ENCODE results near the gene CNN2.

The CNN2 gene

DNA sequence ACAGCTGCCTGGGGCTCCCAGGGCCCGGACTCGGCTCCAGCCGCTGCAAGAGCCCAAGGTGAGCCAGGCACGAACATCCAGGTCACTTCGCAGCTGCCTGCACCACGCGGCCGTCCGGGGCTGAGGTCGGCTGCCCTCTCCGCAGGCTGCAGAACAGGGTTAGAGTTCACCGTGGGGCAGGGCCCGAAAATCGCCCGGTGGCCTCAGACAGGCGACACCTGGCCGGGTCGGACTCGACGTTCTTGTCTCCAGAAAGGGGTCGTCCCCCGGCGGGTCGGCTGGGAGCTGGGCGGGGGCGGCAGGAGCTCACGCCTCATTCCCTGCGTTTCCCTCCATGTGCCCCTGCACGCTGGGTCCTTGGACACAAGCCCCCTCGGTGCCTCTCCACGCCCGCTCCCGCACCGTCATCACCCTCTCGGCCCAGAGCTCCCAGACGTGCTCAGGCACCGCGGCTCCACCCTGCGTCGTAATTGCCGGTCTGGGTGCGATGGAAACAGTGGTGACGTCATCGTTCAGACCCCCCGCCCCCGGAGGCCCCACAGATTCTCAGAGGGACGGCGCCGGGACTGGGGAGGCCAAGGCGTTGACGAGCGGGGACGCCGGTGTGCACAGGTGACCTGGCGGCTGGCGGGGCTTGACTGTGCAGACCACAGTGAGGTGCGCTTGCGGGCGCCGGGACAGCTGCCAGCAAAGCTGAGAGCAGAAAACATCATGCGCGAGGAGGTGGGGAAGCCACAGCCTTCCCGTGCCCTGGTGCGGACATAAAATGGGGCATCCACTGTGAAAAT, 30.2 kb upstream of the CNN2 start:
- DNase-seq, result peak in 3 of 4 experiments; percentile 35 to 63 (median 49)

DNA sequence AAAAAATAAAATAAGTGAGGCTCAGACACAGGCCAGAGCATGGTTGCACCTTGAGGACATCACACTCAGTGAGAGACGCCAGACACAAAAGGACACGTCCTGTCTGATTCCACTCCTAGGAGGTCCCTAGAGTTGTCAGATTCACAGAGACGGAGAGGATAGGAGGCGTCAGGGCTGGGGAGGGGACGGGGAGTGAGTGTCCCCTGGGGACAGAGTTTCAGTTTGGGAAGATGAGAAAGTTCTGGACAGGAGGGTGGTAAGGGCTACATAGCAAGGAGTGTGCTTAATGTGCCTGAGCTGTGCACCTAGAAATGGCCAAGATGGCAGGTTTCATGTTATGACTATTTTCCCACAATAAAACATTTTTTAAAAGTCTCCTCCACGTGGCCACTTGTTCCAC, 28.3 kb upstream of the CNN2 start:
- no peak for DNase-seq

DNA sequence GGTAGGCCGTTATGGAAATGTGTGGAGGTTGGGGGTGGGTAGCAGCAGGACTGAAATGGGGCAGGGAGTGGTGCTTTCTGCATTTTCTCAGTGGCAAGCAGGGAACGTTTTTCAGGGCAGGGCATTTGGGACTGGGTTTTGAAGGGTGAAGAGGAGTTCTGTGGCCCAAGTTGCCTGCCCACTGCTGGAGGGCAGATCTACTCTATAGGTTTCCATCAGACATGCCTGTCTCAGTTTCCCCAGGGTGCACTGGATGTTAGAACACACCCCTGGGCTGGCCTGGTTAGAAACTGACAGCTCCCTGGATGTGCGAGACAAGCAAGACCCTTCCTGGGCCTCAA, 27.1 kb upstream of the CNN2 start:
- DNase-seq, result no peak

DNA sequence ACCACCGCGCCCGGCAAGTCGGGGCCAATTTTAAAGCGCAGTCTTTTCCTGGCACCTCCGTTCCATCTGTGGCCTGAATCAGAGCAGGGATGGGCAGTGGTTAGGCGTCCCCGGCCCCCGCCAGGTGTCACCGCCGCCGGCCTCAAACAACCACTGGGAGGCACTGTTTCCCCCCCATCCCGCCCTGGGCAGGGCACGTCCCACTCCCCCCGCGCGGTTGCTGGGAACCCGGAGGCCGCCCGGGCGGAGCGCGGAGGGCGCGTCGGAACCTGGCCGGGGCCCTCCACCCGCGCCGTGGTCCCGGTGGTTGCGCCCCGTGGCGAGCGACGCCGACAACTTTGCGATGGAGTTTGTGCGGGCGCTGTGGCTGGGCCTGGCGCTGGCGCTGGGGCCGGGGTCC, 26.3 kb upstream of the CNN2 start, which contains the start of gene GRIN3B:
Gene GRIN3B (plus strand): TSS at position 325 of the 400 bp plus-strand sequence. CDS start 19 bp downstream, at position 344.
- DNase-seq, result peak; percentile 20 to 59 (median 29)

DNA sequence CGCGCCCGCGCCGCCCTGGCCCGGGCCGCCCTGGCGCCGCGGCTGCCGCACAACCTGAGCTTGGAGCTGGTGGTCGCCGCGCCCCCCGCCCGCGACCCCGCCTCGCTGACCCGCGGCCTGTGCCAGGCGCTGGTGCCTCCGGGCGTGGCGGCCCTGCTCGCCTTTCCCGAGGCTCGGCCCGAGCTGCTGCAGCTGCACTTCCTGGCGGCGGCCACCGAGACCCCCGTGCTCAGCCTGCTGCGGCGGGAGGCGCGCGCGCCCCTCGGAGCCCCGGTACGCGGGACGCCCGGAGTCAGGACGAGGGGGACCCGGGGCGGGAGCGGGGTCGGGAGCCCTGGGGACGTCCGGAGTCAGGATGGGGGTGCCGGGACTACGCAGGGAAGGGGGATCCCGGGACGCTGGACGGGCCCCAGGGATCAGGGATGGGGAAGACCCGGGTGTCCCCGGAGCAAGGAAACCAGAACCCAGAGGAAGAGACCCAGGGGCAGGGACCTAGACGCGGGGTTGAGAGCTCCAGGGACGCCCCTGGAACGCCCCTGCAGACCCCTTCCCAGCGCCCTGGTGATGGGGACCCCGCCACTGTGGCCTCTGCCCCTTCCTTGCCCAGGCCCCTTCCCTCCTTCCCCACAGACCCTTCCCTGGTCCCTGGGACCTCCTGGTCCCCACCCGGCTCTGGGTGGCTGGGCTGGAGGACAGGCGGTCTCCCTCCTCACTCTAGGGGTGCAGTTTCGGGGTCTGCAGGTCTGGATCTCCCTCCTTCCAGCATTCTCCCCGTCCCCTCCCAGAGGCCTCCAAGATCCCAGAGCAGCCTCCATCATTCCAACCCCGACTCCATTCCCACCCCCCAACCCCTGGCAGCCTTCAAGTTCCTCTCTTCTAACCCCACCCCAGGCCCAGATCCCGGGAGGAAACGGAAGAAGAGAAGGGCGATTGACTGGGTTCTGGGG, 25.5 kb upstream of the CNN2 start:
- DNase-seq, result no peak

DNA sequence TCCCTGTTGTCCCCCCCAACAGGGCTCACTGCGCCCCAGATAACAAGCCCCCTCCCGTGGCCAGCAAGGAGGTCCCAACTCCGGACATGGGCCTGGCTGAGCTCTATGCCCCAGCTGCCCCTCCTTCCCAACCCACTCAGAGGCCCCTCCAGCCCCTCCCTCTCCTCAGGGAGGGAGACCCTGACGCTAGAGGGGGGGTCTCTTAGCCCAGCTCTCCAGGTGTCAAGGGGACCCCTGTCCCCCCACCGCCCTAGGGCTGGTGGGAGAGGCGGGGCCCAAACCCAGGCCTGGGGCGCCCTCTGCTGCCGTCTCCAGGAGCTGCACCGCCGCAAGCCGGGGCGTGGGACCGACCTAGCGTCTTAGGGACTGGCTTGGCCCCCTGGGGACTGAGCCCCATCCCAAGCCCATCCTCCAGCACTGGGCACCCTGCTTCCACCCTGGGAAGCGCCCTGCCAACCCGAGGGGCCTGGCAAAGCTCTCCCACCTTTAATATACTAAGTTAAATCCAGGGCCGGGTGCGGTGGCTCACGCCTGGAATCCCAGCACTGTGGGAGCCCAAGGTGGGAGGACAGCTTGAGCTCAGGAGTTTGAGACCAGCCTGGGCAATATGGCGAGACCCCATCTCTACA, 24.8 kb upstream of the CNN2 start:
- DNase-seq, result peak; percentile 37 to 69 (median 64)

DNA sequence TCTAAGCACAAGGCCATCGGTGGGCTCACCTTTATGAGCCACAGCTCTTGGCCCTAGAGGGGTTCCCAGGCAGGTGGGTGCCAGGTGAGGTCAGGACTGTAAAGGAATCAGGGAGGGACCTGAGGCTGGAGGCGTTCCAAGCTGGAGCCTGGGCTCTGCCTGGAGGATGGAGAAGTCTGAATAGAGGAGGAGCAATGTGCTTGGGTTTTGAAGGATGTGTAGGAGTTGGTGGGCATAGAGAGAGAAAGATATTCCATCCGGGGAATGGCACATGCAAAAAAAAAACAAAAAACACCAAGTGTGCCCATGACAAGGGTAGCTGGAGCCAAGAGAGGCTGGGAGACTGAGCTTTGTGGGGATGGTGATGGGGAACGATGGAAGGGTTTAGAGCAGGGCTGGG, 23.8 kb upstream of the CNN2 start:
- DNase-seq, result no peak

DNA sequence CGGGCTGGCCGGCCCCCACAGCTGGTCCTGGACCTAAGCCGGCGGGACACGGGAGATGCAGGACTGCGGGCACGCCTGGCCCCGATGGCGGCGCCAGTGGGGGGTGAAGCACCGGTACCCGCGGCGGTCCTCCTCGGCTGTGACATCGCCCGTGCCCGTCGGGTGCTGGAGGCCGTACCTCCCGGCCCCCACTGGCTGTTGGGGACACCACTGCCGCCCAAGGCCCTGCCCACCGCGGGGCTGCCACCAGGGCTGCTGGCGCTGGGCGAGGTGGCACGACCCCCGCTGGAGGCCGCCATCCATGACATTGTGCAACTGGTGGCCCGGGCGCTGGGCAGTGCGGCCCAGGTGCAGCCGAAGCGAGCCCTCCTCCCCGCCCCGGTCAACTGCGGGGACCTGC, 23.1 kb upstream of the CNN2 start:
- no peak for DNase-seq

DNA sequence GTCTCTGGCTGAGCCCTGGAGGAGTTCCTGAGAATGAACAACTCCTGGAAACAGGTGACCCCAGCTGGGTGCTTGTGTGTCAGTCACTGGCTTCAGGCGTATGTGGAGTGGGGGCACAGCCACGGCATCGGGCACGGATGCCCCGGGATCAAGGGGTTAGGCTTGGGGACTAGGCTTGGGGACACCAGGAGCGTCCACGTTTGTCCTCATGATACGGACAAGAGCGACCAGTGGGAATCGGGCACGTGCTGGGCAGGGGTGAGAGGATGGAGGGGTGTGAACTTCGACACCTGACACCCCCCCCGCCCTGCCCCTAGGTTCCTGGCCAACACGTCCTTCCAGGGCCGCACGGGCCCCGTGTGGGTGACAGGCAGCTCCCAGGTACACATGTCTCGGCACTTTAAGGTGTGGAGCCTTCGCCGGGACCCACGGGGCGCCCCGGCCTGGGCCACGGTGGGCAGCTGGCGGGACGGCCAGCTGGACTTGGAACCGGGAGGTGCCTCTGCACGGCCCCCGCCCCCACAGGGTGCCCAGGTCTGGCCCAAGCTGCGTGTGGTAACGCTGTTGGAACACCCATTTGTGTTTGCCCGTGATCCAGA, 22.1 kb upstream of the CNN2 start:
- no peak for DNase-seq

DNA sequence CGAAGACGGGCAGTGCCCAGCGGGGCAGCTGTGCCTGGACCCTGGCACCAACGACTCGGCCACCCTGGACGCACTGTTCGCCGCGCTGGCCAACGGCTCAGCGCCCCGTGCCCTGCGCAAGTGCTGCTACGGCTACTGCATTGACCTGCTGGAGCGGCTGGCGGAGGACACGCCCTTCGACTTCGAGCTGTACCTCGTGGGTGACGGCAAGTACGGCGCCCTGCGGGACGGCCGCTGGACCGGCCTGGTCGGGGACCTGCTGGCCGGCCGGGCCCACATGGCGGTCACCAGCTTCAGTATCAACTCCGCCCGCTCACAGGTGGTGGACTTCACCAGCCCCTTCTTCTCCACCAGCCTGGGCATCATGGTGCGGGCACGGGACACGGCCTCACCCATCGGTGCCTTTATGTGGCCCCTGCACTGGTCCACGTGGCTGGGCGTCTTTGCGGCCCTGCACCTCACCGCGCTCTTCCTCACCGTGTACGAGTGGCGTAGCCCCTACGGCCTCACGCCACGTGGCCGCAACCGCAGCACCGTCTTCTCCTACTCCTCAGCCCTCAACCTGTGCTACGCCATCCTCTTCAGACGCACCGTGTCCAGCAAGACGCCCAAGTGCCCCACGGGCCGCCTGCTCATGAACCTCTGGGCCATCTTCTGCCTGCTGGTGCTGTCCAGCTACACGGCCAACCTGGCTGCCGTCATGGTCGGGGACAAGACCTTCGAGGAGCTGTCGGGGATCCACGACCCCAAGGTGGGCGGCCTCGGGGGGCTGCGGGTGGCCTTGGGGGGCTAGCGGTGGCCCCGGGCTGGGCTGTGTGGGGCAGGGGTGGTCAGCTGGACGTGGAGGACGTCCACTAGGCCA, 21.4 kb upstream of the CNN2 start:
- no peak for DNase-seq

DNA sequence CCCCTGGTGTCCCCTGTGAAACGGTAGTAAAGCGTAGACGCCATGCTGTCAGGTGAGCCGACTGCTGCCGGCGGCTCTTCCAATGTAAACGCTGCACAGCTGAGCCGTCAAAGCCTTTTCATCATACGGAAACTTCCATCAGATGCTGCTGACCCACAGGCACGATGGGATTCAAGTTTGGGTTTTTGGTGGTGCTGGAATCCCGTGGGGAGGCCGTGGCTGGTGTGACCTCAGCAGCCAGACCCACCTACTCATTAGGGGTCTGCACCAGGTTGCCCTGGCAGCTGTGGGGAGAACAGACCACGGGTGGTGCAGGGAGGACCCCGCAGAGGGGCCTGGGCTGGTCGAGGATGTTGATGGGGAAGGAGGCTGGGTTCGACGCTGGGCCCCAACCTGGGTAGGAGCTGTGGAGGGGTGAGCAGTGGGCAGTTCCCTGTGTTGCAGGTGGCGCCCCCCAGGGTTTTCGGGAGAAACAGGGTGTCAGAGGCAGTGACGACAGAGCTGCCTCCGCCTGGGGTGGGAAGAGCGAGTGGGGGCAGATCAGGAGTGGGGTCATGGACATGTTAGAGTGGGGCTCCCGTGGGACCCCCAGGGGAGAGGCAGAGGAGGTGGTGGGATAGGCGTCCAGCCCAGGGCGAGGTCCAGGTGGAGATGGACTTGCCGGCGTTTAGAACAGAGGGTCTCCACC, 19.6 kb upstream of the CNN2 start:
- DNase-seq, result no peak

DNA sequence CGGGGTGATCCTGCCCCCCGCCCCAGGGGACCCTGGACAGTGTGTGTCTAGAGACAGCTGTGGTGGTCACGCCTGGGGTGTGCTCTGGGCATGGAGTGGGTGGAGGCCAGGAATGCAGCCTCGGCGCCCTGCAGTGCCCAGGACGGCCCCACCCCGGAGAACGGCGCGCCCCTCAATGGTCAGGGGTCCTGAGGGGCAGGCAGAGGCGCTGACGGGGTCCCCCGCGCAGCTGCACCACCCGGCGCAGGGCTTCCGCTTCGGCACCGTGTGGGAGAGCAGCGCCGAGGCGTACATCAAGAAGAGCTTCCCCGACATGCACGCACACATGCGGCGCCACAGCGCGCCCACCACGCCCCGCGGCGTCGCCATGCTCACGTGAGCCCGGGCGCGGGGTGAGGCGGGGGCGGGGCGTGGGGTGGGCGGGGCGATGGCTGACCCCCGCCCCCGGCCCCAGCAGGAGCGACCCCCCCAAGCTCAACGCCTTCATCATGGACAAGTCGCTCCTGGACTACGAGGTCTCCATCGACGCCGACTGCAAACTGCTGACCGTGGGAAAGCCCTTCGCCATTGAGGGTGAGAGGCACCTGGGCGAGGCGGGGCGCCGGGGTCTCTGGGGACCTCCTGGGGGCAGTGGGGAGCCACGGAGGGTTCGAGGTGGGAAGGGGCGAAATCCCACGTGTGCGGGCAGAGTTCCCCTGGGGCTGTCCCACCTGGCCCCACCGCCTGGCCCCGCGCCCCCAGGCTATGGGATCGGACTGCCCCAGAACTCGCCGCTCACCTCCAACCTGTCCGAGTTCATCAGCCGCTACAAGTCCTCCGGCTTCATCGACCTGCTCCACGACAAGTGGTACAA, 18.8 kb upstream of the CNN2 start:
- DNase-seq, result no peak

DNA sequence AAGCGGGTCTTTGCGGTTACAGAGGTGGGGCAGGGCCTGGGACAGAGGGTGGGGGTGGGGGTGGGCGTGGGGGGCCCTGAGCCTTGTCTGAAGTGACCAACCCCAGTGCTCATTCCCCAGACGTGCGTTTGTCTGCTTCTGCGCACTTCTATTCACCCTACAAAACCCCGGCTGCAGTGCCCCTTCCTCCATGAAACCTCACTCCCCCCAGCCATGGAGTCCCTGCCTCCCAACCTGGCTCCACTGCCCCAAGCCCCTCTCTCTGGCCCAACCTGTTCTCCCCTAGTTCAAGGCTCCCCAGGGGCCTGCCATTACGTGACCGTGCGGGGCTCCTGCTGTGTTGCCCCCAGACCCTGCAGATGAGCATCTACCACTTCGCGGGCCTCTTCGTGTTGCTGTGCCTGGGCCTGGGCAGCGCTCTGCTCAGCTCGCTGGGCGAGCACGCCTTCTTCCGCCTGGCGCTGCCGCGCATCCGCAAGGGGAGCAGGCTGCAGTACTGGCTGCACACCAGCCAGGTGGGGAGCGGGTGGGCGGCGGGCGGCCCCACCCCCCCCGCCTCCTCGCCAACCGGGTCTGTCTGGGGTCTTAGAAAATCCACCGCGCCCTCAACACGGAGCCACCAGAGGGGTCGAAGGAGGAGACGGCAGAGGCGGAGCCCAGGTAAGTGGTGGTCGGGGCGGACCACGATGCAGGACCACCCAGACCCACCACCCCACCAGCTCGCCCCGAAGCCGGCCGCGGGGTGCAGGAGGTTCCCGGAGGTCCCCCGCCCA, 18.0 kb upstream of the CNN2 start:
- no peak for DNase-seq

DNA sequence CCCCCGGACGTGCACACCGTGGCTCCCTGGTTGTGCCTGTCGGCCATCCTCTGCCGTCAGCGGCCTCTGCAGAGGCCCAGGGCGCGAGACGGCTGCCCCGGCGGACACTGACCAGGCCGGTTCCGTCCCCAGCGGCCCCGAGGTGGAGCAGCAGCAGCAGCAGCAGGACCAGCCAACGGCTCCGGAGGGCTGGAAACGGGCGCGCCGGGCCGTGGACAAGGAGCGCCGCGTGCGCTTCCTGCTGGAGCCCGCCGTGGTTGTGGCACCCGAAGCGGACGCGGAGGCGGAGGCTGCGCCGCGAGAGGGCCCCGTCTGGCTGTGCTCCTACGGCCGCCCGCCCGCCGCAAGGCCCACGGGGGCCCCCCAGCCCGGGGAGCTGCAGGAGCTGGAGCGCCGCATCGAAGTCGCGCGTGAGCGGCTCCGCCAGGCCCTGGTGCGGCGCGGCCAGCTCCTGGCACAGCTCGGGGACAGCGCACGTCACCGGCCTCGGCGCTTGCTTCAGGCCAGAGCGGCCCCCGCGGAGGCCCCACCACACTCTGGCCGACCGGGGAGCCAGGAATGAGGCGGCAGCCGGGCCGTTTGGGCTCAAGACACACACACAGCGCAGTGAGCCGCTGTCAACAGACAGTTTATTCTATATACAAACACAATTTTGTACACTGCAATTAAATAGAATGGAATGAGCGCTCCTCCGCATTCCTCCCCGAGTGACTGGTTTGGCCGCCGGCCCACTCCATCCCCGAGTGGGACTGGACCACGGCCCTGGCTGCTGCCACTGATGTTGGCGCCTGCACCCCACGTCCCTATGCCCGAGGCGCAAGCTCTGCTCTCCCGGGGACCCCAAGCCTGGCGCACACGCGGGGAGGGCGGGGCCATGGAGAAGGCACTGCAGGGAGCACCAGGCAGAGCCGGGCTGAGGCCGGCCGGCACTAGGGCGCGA, 17.1 kb upstream of the CNN2 start:
- no peak for DNase-seq

DNA sequence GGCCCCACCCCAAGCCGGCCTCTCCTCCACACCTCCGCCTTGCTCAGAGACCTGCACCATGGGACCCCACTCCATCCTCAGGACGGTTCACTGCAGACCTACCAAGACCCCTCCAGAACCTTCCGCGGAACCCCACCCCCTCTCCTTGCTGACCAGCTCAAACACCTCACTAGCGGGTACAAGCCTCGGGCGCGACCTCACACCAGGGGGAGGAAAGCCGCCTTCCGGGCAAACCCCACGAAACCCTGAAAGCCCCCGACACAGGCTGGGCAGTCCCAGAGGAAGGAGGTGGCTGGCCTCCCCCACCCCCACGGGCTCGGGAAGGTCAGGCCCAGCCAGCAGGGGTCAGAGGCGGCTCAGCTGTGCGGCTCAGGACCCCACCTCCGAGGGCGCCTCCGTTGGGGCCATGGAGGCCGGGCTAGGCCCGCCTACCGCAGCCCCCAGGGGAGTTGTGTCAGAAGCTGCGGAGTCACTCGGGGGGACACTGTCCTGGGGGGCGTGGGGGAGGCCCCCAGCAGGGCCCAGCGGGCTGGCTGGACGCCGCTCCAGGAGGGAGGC, 16.3 kb upstream of the CNN2 start:
- DNase-seq, result no peak

DNA sequence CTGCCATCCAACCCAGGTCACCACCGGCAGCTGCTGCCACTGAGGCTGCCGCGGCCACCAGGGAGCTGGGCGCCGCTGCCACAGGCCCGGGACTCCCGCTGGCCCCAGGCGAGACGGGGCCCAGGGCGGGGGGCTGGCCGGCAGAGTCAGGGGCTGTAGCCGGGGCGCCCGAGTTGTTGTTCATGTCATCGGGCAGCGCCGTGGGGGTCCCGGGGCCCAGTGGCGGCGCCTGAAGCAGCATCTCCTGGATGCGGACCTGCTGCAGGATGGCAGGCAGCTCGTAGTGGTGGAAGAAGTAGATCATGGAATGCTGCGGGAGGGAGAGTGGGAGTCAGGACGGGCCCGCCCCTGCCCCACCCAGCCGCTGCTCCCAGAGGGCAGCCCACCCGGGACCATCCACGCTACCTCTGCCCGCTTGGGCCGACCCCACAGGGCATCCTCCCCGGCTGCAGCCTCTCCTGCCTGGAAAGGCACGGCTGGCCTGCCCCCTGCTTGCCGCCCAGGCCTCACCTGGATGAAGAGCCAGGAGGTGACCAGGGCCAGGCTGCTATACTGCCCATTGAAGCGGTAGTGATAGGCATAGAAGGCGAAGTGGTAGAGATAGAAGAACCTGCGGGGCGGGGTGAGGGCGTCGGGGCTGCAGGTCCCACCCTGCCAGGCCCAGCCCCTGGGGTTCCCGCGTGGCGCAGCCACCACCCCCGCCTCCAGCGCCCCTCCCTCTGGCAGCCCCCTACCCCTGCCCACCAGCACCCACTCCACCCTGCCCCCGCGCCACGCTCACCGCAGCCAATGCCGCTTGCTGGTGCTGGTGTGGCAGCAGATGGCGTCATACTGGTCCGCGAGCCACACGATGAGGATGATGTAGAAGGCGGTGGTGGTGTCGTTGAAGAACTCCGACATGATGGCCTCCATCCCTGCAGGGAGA, 15.6 kb upstream of the CNN2 start:
- no peak for DNase-seq

DNA sequence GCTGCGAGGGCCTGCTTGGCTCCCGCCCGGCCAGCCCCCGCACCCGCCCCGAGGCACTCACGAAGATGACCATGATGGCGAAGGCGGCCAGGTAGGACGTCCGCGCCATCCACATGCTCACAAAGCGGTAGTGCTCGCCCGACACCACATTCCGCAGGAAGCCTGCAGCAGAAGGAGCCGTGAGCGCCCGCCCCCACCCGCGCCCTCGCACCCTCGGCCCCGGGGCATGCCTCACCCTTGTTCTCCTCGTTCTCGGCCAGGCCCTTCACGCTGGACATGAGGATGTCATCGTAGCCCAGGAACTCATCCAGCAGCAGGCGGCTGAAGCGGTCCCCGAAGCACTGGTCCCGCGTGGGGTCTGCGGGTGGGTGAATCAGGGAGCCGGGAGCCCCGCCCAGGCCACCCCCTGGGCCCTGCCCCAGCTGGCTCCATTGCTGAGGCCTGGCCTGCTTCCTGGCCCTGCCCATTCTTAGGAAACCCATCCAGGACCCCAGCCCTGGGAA, 14.5 kb upstream of the CNN2 start:
- DNase-seq, result no peak
